Parathyroid adenoma (tissue), 2 donors: ENCODE data around the gene IGLON5.
A peak's percentile ranks its signal among the peaks of the same experiment; 100 is the strongest.

Experiments
- H2AFZ ChIP-seq: fragments of 300-600 bp; sonication (generic); one replicate; pipeline ENCODE4 v1.7.0; 2017; ENCODE audit warnings: antibody characterized with exemption, mild to moderate bottlenecking
- H3K27ac ChIP-seq: fragments of 300-600 bp; sonication (generic); one replicate; pipeline ENCODE4 v1.7.0; 2017
- H3K27me3 ChIP-seq: fragments of 300-600 bp; sonication (generic); one replicate; pipeline ENCODE4 v1.7.0; 2017; ENCODE audit warnings: low read length; ENCODE audit not compliant: control insufficient read depth, insufficient read depth
- H3K36me3 ChIP-seq: fragments of 300-600 bp; sonication (generic); one replicate; pipeline ENCODE4 v1.7.0; 2017; ENCODE audit warnings: low read length; ENCODE audit not compliant: control insufficient read depth, insufficient read depth
- H3K4me1 ChIP-seq: fragments of 300-600 bp; sonication (generic); one replicate; pipeline ENCODE4 v1.7.0; 2017; ENCODE audit warnings: control low read depth
- H3K4me2 ChIP-seq: fragments of 300-600 bp; sonication (generic); one replicate; pipeline ENCODE4 v1.7.0; 2017; ENCODE audit warnings: low read length
- H3K4me3 ChIP-seq: fragments of 300-600 bp; sonication (generic); one replicate; pipeline ENCODE4 v1.7.0; 2017; ENCODE audit warnings: low read depth, low read length
- H3K79me2 ChIP-seq: fragments of 300-600 bp; sonication (generic); one replicate; pipeline ENCODE4 v1.7.0; 2017; ENCODE audit warnings: control low read depth
- H3K9ac ChIP-seq: fragments of 300-600 bp; sonication (generic); one replicate; pipeline ENCODE4 v1.7.0; 2017; ENCODE audit warnings: mild to moderate bottlenecking
- H3K9me3 ChIP-seq: fragments of 300-600 bp; sonication (generic); one replicate; pipeline ENCODE4 v1.7.0; 2017; ENCODE audit warnings: low read length; ENCODE audit not compliant: control insufficient read depth
- CTCF ChIP-seq: fragments of 300-600 bp; sonication (generic); IDR thresholded peaks from one replicate; pipeline ENCODE4 v1.7.0; 2017; ENCODE audit warnings: antibody characterized with exemption, mild to moderate bottlenecking
- donor health status: primary hyperparathyroidism.

The IGLON5 gene

DNA sequence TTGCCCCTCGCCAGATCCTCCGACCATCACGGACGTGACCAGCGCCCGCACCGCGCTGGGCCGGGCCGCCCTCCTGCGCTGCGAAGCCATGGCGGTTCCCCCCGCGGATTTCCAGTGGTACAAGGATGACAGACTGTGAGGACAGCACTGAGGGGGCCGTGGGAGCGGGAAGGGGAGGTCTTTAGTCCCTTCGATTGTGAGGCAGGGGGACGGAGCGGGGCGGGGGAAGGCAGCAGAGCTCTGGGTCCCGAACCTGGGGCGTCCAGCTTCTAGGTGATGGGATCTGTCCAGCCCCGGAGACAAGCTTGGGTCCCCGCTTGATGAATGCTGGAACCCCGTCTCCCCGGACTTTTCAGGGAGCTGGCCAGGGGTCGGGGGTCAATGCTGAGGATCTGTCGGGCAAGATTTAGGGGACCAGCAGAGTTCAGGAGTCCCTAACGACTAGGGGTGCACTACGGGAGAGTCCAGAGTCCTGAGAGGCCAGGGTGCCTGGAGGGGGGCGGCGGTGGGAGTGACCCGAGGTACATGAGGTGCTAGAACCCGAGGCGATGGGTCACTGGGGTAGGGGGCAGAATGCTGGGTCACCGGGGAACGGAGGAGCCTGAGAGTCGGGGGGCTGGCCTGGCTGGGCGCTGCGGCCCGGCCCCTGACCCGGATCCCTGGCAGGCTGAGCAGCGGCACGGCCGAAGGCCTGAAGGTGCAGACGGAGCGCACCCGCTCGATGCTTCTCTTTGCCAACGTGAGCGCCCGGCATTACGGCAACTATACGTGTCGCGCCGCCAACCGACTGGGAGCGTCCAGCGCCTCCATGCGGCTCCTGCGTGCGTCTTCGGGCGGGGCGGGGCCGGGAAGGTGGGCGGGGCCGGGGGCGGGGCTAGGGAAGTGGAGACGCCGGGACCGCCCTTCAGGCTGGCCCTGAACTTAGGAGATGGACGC lies 15.9 kb downstream of the IGLON5 start:
- no peaks in the 10 kb centered on the region for H3K79me2 ChIP-seq
- H3K27ac ChIP-seq = no peak overlapping the region
- H3K9me3 ChIP-seq = no peaks in the 10 kb centered on the region
- peak; percentile 11 for TF ChIP-seq CTCF
- no peaks in the 10 kb centered on the region for H3K27me3 ChIP-seq
- H3K4me3 ChIP-seq = no peak overlapping the region
- H3K36me3 ChIP-seq = no peaks in the 10 kb centered on the region
- no peaks in the 10 kb centered on the region for H3K4me1 ChIP-seq
- H3K9ac ChIP-seq = no peak overlapping the region
- peak overlapping the region; percentile 45 for H3K4me2 ChIP-seq
- peak overlapping the region; percentile 72 for H2AFZ ChIP-seq

- Histone ChIP-seq H3K4me2 (no peak overlapping the region), H3K27me3 (no peaks in the 10 kb centered on the region), H3K9me3 (no peaks in the 10 kb centered on the region), H3K4me3 (no peak overlapping the region), H3K9ac (no peak overlapping the region), H3K79me2 (no peaks in the 10 kb centered on the region), H3K4me1 (no peaks in the 10 kb centered on the region), H3K36me3 (no peaks in the 10 kb centered on the region), H2AFZ (no peak overlapping the region), H3K27ac (no peak overlapping the region)
- TF ChIP-seq CTCF = no peak
Measured at GRCh38 chr19:51329411-51329810, 18.0 kb downstream of the IGLON5 start.

DNA sequence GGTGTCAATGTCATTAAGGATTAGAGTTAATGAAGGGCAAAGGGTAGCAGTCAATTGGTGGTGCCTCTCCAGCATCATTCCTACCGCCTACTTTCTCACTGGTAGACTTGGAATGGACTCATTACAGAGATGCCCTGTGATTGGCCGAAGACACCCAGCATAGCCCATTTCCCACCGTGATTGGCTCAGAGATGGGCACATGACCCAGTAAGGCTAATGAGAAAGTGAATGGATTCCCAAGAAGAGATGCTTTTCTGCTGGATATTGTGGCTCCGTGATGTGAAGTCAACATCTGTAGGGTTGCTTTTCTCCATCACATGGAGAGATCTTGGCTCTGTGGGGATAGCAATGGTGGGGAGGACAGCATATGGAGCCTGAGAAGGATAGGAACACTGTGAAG lies 18.9 kb downstream of the IGLON5 start:
- H3K79me2 ChIP-seq = no peaks in the 10 kb centered on the region
- H3K27ac ChIP-seq = no peak overlapping the region
- H3K4me3 ChIP-seq = no peak overlapping the region
- H3K27me3 ChIP-seq = no peaks in the 10 kb centered on the region
- H3K4me1 ChIP-seq = no peaks in the 10 kb centered on the region
- H3K9me3 ChIP-seq = no peaks in the 10 kb centered on the region
- no peak overlapping the region for H3K9ac ChIP-seq
- H3K4me2 ChIP-seq = no peak overlapping the region
- no peak overlapping the region for H2AFZ ChIP-seq
- no peak for TF ChIP-seq CTCF
- H3K36me3 ChIP-seq = no peaks in the 10 kb centered on the region

GRCh38 chr19:51331193-51331592 lies 19.7 kb downstream of the IGLON5 start:
- TF ChIP-seq CTCF = no peak
- no peak overlapping the region for H3K4me2 ChIP-seq
- no peaks in the 10 kb centered on the region for H3K36me3 ChIP-seq
- H3K4me1 ChIP-seq = no peaks in the 10 kb centered on the region
- no peaks in the 10 kb centered on the region for H3K79me2 ChIP-seq
- H3K9me3 ChIP-seq = no peaks in the 10 kb centered on the region
- H3K4me3 ChIP-seq = no peak overlapping the region
- H3K9ac ChIP-seq = no peak overlapping the region
- no peak overlapping the region for H2AFZ ChIP-seq
- no peak overlapping the region for H3K27ac ChIP-seq
- H3K27me3 ChIP-seq = no peaks in the 10 kb centered on the region

DNA sequence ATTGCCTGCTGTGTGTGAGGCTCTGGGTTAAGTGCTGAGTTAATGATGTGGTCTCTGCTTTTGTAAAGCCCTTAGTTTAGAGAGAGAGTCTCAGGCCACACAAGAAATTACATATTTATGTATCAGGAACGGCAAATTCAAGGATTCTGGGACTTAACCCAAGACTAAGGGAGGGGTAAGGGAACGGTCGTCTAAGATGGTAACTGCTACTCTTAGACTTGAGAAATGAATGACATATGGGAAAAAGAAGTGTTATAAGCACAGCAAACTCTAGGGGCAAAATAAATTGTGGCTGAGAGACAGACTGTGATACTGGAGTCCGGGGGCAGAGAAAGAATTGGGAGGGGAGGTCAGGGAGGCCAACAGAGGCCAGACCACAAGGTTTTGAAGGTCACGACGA lies 20.3 kb downstream of the IGLON5 start:
- Histone ChIP-seq H2AFZ (no peak overlapping the region), H3K9me3 (no peaks in the 10 kb centered on the region), H3K4me3 (no peak overlapping the region), H3K4me2 (no peak overlapping the region), H3K4me1 (no peaks in the 10 kb centered on the region), H3K79me2 (no peaks in the 10 kb centered on the region), H3K9ac (no peak overlapping the region), H3K27ac (no peak overlapping the region), H3K36me3 (no peaks in the 10 kb centered on the region), H3K27me3 (no peaks in the 10 kb centered on the region)
- no peak for TF ChIP-seq CTCF
